ENCODE results near the gene EGR2. TPM values are rescaled to one million over a fixed set of nuclear protein-coding genes. Genes with fewer than 3 reads are reported as not detected.

EGR2 gene
- 1 to 10 TPM in 4 of 8 experiments, under 1 TPM in 4; 0.33 to 9.9 (median 0.87) TPM for total RNA-seq

- ATAC-seq (replicated peaks in 6 of 8), result peak; percentile 81 to 89 (median 84)
- in situ Hi-C loops (cut with MboI; ENCODE audit: low pct_unique_long_range_greater_than_20kb in 2 of 9, low sequenced_read_pairs in 9 of 9, unreplicated experiment in 9 of 9), result loop anchor here in 4 of 9 experiments (10.0 to 25.0 kb wide), 2 partner anchors 204 to 268 kb away; no protein-coding TSS in a partner anchor
Measured at GRCh38 chr10:62816331-62817120, at the start of gene EGR2. Gene EGR2, minus strand, starts transcription at chr10:62816366. Its CDS starts 337 bp downstream, at chr10:62816029.

DNA sequence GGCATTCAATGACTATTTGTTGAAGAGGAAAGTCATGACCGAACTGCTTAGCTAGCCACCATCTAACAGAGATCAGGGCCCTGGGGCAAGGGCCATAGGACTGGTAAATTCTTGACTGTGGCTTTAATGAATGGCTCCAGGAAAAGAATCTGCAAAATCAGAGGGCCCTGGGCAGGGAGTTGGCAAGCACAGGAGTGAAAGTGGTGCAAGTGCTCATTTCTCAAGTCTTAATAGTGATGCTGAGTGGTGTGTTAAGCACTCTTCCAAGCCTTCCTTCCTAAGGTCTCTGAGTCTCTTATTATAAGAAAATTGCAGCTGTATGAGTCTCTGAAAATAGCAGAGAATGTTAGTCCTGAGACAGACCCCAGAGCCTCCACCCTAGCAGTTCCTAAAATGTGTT is 46.3 kb upstream of the EGR2 start:
- Histone ChIP-seq H3K4me1 (replicated peaks in 1 of 2) (peaks cover 0 to 6% of the 10 kb centered on the region in 2 donors), H3K4me3 (no peak overlapping the region), H3K27ac (no peak overlapping the region)
- ATAC-seq (replicated peaks in 6 of 8), result no peak
- in situ Hi-C loops (cut with MboI; ENCODE audit: low pct_unique_long_range_greater_than_20kb in 2 of 9, low sequenced_read_pairs in 9 of 9, unreplicated experiment in 9 of 9), result no loop called here
- 91% methylated on average over 1 of the region's 1 CpG; no CpG with 5 or more reads in 9 of the 10 experiments for WGBS, 10 experiments

More at GRCh38 chr10:62816331-62817120, at the start of gene EGR2:
- WGBS, 10 experiments, result 0 to 2% (median 0%) methylated on average over 4 to 18 of the region's 53 CpGs; no CpG with 5 or more reads in 2 of the 10 experiments
- Histone ChIP-seq H3K4me1 (replicated peaks in 1 of 2) (peaks cover 7 to 20% of the 10 kb centered on the region in 2 donors), H3K4me3 (peak within 1 kb of the TSS; percentile 65 to 97 (median 81)), H3K27ac (peak within 1 kb of the TSS in 1 of 2 donors; percentile 43)

GRCh38 chr10:62861507-62861906 is 45.3 kb upstream of the EGR2 start:
- no peak for ATAC-seq (replicated peaks in 6 of 8)
- no peak overlapping the region for H3K4me3 ChIP-seq
- no peak overlapping the region for H3K27ac ChIP-seq
- in situ Hi-C loops (cut with MboI; ENCODE audit: low pct_unique_long_range_greater_than_20kb in 2 of 9, low sequenced_read_pairs in 9 of 9, unreplicated experiment in 9 of 9), result no loop called here
- WGBS, 10 experiments, result 64 to 100% (median 87%) methylated on average over 1 to 3 of the region's 3 CpGs
- H3K4me1 ChIP-seq (replicated peaks in 1 of 2), result peaks cover 0 to 6% of the 10 kb centered on the region in 2 donors

DNA sequence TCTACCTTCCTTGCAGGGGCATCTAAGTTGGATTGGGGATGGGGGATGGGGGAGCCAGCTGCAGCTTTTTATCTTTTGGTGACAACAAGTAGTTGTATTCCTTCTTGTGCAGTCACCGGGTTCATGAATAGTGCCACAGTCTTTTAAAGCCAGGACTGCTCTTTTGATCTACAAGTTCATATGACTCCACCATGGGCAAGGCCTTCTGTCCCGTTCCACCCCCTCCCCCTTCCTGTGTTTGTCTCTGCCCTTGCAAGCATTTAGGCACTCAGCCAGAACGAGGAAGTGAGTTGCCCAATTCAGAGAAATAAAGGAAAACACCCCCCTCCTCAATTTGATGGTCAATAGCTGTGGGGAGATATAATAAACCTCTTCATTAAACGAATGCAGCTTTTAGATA is 44.8 kb upstream of the EGR2 start:
- no peak overlapping the region for H3K27ac ChIP-seq
- WGBS, 10 experiments, result 0 to 43% (median 22%) methylated on average over 1 to 4 of the region's 4 CpGs; no CpG with 5 or more reads in 1 of the 10 experiments
- in situ Hi-C loops (cut with MboI; ENCODE audit: low pct_unique_long_range_greater_than_20kb in 2 of 9, low sequenced_read_pairs in 9 of 9, unreplicated experiment in 9 of 9), result no loop called here
- peaks cover 0 to 6% of the 10 kb centered on the region in 2 donors for H3K4me1 ChIP-seq (replicated peaks in 1 of 2)
- ATAC-seq (replicated peaks in 6 of 8), result peak in 4 of 8 experiments; percentile 19 to 65 (median 53)
- H3K4me3 ChIP-seq, result no peak overlapping the region

DNA sequence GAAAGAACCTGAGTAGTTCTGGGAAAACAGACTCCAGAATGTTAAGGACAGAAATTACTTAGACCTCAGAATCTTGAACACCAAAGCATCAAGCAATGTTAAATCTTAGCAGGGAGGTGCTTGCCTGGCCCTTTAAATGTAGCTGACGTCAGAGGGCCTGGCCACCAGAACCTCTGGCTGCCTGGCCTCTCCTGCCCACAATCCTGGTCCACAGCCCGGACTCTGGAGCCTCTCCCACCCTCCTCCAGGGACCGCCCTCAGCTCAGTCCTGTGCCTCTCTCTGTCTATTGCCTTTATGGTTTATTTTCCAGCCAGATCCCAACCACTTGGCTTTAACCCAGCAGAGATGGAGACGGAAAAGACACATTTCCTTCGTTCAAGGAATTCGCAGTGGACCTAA is 42.2 kb upstream of the EGR2 start:
- peak in 6 of 8 experiments; percentile 15 to 96 (median 41) for ATAC-seq (replicated peaks in 6 of 8)

DNA sequence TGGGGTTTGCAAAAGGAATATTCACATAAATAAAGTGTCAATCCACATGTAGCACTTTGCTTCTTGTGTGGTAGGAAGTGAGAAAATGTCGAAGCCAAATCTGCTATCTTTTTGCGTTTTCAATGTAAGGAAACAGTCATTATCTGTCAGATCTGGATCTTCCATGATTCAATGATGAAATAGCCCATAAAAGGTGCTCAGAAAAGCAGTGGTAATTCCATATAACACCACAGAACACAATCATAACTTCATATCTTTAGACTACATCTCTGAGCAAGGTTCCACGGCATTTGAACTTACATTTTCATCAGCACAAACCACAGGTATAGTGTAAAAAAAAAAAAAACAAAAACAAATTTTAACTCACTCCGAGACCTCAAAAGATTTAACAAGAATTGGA is 39.9 kb upstream of the EGR2 start:
- Histone ChIP-seq H3K4me1 (replicated peaks in 1 of 2) (peaks cover 0 to 4% of the 10 kb centered on the region in 2 donors), H3K4me3 (no peak overlapping the region), H3K27ac (no peak overlapping the region)
- WGBS, 10 experiments, result 47 to 95% (median 68%) methylated on average over 3 to 4 of the region's 4 CpGs
- ATAC-seq (replicated peaks in 6 of 8), result no peak
- in situ Hi-C loops (cut with MboI; ENCODE audit: low pct_unique_long_range_greater_than_20kb in 2 of 9, low sequenced_read_pairs in 9 of 9, unreplicated experiment in 9 of 9), result no loop called here

More for the DNA sequence above, 42.2 kb upstream of the EGR2 start:
- H3K4me3 ChIP-seq, result no peak overlapping the region
- H3K27ac ChIP-seq, result no peak overlapping the region
- 20 to 69% (median 56%) methylated on average over 1 to 6 of the region's 6 CpGs; no CpG with 5 or more reads in 5 of the 10 experiments for WGBS, 10 experiments
- in situ Hi-C loops (cut with MboI; ENCODE audit: low pct_unique_long_range_greater_than_20kb in 2 of 9, low sequenced_read_pairs in 9 of 9, unreplicated experiment in 9 of 9), result no loop called here
- peaks cover 0 to 6% of the 10 kb centered on the region in 2 donors for H3K4me1 ChIP-seq (replicated peaks in 1 of 2)

DNA sequence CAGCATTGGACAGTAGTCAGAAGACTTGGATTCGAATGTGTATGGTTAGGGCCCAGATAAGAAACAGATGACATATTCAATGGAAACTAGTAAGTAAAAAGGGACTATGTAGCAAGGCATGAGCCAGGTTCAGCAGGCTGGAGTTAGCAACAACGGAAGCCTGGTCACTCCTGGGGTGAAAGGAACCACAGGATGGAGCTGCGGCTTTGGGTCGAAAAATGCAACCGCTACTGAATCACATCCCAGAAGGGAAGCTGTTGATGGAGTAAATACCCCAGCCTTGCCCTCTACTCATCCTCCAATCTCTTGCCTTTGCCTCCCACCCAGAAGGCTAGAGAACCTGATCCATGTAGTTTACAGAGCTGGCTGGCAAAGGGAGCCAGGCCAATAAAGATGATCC is 37.5 kb upstream of the EGR2 start:
- WGBS, 10 experiments, result 37 to 100% (median 82%) methylated on average over 1 to 5 of the region's 5 CpGs
- ATAC-seq (replicated peaks in 6 of 8), result no peak
- in situ Hi-C loops (cut with MboI; ENCODE audit: low pct_unique_long_range_greater_than_20kb in 2 of 9, low sequenced_read_pairs in 9 of 9, unreplicated experiment in 9 of 9), result no loop called here

DNA sequence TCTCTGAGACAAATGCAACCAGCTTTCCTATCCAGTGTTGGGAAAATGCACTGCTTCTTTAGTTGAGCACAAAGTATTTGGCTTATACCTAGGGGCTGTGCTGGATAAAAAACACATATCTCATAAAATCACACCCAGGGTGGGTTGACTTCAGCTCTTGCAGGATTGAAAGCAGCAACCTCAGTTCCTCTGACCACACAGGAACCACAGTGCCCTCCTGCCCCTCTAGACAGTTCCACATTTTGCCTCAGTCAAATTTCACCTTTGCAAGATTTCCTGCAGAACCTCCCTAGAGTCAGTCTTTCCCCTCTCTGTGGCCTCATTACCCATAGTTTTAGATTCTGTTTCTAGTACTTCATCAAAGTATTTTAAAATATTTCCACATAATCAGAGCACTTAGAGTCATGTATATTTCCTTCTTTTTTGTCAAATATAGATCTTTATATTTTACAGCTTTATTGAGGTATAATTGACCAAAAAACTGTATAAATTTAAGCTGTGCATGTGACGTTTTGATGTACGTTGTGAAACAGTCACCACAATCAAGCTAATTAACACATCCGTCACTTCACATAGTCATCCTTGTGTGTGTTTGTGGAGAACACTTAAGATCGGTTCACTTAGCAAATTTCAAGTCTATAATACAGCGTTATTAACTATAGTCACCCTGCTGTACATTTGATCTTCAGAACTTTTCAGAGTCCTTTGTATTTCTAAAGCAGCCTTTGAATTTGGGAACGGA is 37.0 kb upstream of the EGR2 start:
- no peaks in the 10 kb centered on the region for H3K4me1 ChIP-seq (replicated peaks in 1 of 2)
- H3K27ac ChIP-seq, result no peak overlapping the region
- 46 to 90% (median 79%) methylated on average over 3 to 6 of the region's 6 CpGs; no CpG with 5 or more reads in 1 of the 10 experiments for WGBS, 10 experiments
- in situ Hi-C loops (cut with MboI; ENCODE audit: low pct_unique_long_range_greater_than_20kb in 2 of 9, low sequenced_read_pairs in 9 of 9, unreplicated experiment in 9 of 9), result no loop called here
- no peak for ATAC-seq (replicated peaks in 6 of 8)
- no peak overlapping the region for H3K4me3 ChIP-seq

More for the DNA sequence above, 37.5 kb upstream of the EGR2 start:
- H3K27ac ChIP-seq, result no peak overlapping the region
- H3K4me1 ChIP-seq (replicated peaks in 1 of 2), result no peaks in the 10 kb centered on the region
- no peak overlapping the region for H3K4me3 ChIP-seq

DNA sequence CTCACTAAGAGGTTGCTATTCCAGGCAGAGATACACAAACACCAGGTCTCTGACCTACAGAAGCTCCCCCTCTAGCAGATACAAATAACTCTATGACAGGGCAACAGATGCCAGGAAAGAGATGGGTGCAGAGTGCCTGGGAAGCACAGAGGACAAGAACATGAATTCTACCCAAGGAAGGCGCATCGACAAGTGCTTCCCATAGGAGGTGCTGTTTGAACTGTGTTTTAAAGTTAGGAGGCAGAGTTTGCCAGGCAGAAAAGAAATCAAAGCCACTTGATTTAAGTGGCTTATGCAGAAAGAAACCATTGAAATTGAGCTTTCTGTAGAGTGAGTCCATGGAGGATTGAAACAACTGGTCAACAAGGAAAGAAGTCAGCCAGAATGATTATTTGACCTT is 35.3 kb upstream of the EGR2 start:
- H3K4me1 ChIP-seq (replicated peaks in 1 of 2), result no peaks in the 10 kb centered on the region

DNA sequence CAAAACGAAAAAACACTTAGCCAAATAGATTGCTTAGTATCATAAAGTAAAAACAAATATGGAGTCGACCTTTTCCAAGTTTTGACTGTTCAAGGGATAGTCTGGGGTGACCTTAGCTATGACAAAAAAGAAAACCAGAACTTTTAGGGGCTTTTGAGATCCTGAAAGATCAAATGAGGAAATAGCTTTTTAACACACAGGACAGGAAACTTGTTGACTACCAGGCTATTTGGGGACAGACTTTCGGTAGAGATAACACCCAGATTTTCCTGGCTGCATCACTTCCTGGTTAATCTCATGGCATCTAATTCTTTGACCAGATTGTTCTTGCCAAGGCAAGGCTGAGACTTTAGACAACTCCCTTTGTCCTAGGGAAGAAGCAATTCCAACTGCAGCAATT is 34.5 kb upstream of the EGR2 start:
- H3K4me3 ChIP-seq, result no peak overlapping the region
- ATAC-seq (replicated peaks in 6 of 8), result no peak
- WGBS, 10 experiments, result 0 to 80% (median 40%) methylated on average over 1 to 3 of the region's 3 CpGs; no CpG with 5 or more reads in 1 of the 10 experiments
- in situ Hi-C loops (cut with MboI; ENCODE audit: low pct_unique_long_range_greater_than_20kb in 2 of 9, low sequenced_read_pairs in 9 of 9, unreplicated experiment in 9 of 9), result no loop called here
- no peaks in the 10 kb centered on the region for H3K4me1 ChIP-seq (replicated peaks in 1 of 2)
- H3K27ac ChIP-seq, result no peak overlapping the region

More for the DNA sequence above, 35.3 kb upstream of the EGR2 start:
- H3K27ac ChIP-seq, result no peak overlapping the region
- H3K4me3 ChIP-seq, result no peak overlapping the region
- 17 to 100% (median 68%) methylated on average over 1 to 2 of the region's 2 CpGs; no CpG with 5 or more reads in 2 of the 10 experiments for WGBS, 10 experiments
- peak in 2 of 8 experiments; percentile 33 to 56 for ATAC-seq (replicated peaks in 6 of 8)
- in situ Hi-C loops (cut with MboI; ENCODE audit: low pct_unique_long_range_greater_than_20kb in 2 of 9, low sequenced_read_pairs in 9 of 9, unreplicated experiment in 9 of 9), result no loop called here

DNA sequence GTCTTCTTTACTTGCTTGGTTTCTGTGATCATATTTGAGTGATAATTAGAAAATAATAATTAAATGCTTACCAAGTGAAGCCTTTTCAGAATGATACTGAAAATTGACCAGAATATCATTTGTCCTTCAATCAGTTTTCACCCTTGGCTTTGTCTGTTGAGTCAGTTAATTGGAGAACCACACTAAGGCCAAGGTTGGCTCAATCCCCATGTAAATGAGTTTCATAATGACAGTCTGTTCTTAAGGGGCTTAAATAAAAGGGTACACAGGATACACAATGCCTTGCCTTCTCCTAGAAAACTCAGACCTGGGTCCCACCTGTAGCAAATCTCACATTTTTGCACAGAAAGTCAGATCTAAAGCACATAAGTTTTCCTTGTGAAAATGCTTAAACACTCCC is 31.3 kb upstream of the EGR2 start:
- H3K4me1 ChIP-seq (replicated peaks in 1 of 2), result no peaks in the 10 kb centered on the region

GRCh38 chr10:62844280-62845011 is 28.3 kb upstream of the EGR2 start:
- ATAC-seq (replicated peaks in 6 of 8), result no peak
- Histone ChIP-seq H3K4me1 (replicated peaks in 1 of 2) (no peaks in the 10 kb centered on the region), H3K4me3 (no peak overlapping the region), H3K27ac (no peak overlapping the region)
- in situ Hi-C loops (cut with MboI; ENCODE audit: low pct_unique_long_range_greater_than_20kb in 2 of 9, low sequenced_read_pairs in 9 of 9, unreplicated experiment in 9 of 9), result no loop called here
- WGBS, 10 experiments, result 20 to 100% (median 58%) methylated on average over 1 to 7 of the region's 7 CpGs; no CpG with 5 or more reads in 1 of the 10 experiments

More for the DNA sequence above, 31.3 kb upstream of the EGR2 start:
- no peak overlapping the region for H3K27ac ChIP-seq
- no peak overlapping the region for H3K4me3 ChIP-seq
- in situ Hi-C loops (cut with MboI; ENCODE audit: low pct_unique_long_range_greater_than_20kb in 2 of 9, low sequenced_read_pairs in 9 of 9, unreplicated experiment in 9 of 9), result no loop called here
- ATAC-seq (replicated peaks in 6 of 8), result no peak
